ENCODE results near the gene CFAP73.
A peak's percentile ranks its signal among the peaks of the same experiment; 100 is the strongest.

DNA sequence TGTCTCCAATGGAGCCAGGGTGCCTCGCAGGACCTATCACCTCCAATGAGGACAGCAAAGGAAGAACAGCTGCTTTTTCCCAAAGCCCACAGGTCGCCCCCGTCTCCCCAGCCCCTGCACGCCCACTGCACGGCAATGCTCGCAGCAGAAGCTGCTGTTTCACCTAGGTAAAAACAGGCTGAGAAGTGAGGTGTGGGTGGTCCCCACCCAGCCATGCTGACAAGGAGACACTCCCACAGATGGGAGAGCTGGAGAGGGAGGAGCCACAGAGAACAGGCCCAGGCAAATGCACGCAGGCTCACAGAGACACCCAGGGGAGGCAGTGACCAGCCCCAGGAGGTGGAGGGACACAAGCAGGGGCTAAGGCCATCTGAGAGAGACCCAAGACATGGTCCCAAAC, 10.4 kb downstream of the CFAP73 start:
- TF ChIP-seq, protein P1, sequence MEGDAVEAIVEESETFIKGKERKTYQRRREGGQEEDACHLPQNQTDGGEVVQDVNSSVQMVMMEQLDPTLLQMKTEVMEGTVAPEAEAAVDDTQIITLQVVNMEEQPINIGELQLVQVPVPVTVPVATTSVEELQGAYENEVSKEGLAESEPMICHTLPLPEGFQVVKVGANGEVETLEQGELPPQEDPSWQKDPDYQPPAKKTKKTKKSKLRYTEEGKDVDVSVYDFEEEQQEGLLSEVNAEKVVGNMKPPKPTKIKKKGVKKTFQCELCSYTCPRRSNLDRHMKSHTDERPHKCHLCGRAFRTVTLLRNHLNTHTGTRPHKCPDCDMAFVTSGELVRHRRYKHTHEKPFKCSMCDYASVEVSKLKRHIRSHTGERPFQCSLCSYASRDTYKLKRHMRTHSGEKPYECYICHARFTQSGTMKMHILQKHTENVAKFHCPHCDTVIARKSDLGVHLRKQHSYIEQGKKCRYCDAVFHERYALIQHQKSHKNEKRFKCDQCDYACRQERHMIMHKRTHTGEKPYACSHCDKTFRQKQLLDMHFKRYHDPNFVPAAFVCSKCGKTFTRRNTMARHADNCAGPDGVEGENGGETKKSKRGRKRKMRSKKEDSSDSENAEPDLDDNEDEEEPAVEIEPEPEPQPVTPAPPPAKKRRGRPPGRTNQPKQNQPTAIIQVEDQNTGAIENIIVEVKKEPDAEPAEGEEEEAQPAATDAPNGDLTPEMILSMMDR (IDR thresholded peaks at IDR 0.05 in 8 of 11, conservative IDR thresholded peaks at IDR 0.05 in 3 of 11) = no peak
- TF ChIP-seq POLR2AphosphoS5 (IDR thresholded peaks at IDR 0.05) (peak in 1 of 3 donors; percentile 14), POLR2A (IDR thresholded peaks at IDR 0.05) (no peak)
